DOHH2 (cell line): Measurements from ENCODE around the gene GABRA4.

Source experiments
- CTCF ChIP-seq: fragments of 200-600 bp; sonication (generic); IDR thresholded peaks from one replicate; pipeline ENCODE4 v1.5.1; 2014; ENCODE audit warnings: antibody characterized with exemption, mild to moderate bottlenecking, low read depth, low read length; ENCODE audit not compliant: poor library complexity, severe bottlenecking
- EZH2phosphoT487 ChIP-seq: fragments of 200-600 bp; sonication (generic); IDR thresholded peaks from 2 replicates; pipeline ENCODE4 v1.6.1; 2017; ENCODE audit warnings: borderline replicate concordance, mild to moderate bottlenecking, antibody characterized with exemption, low read length, moderate library complexity, mixed read lengths

GRCh38 chr4:46933686-46934085 is 59.7 kb downstream of the GABRA4 start:
- no peak for TF ChIP-seq CTCF
- no peak for TF ChIP-seq EZH2phosphoT487
